K562 (cell line): ENCODE data around the gene CHCHD1. TPM values are rescaled to one million over a fixed set of nuclear protein-coding genes. Genes with fewer than 3 reads are reported as not detected.

ENCODE experiments used
- ATAC-seq: fragments of 200-7000 bp; cut with Tn5 transposase; 3 replicates; pipeline ENCODE4 v1.9.1; 2020; ENCODE audit warnings: moderate library complexity
- BruUV-seq: library from RNA; stranded (reverse); fragments of 400-500 nt; replicated peaks from 2 replicates; lab custom pipeline; 2021; lab: Mats Ljungman, UMichigan
- CTCF ChIA-PET: fragments of 300-600 bp; formaldehyde crosslinking; extraction: SDS; loops from one replicate; lab custom pipeline; 2021; ENCODE audit warnings: low intra/inter-chr PET ratio; lab: Yijun Ruan, JAX
- POLR2A ChIA-PET: fragments of 300-600, 350-650 bp; sonication (Branson Sonifier 250); formaldehyde crosslinking; extraction: SDS; loops from one replicate; lab custom pipeline; 2021; ENCODE audit warnings: antibody characterized with exemption, inconsistent platforms; lab: Yijun Ruan, JAX
- DNase-seq, 4 experiments: peaks; one replicate each; pipeline versions ENCODE4 v3.0.0 to v3.0.0-alpha.2; 2011 to 2018; ENCODE audit warnings: low spot score in 3 of 4, mixed read lengths in 3 of 4; ENCODE audit errors: extremely low read depth in 1 of 4
- FAIRE-seq: peaks from 2 replicates; lab custom pipeline; 2011; peaks lifted over from hg19 to GRCh38; lab: Jason Lieb, UNC
- H2AFZ ChIP-seq: 2 replicates; pipeline ENCODE4 v1.6.0; 2011; ENCODE audit warnings: low read depth, low read length, control low read depth, inconsistent platforms
- H3K27ac ChIP-seq: fragments of 200-600 bp; 3 replicates; pipeline ENCODE4 v1.8.0; 2011; ENCODE audit warnings: low read depth, mild to moderate bottlenecking, control low read depth, inconsistent platforms, low read length, moderate library complexity, mixed read lengths; ENCODE audit errors: extremely low read depth
- H3K27me3 ChIP-seq, 2 experiments: fragments of 300-600 bp in 1 of 2; 2 replicates in 1 of 2; 3 replicates in 1 of 2; pipeline versions ENCODE4 v1.6.0 to v1.8.0; 2011; ENCODE audit warnings: inconsistent platforms in 2 of 2, low read length in 2 of 2, mild to moderate bottlenecking in 1 of 2, mixed read lengths in 1 of 2, moderate library complexity in 1 of 2; ENCODE audit not compliant: control insufficient read depth in 2 of 2, insufficient read depth in 2 of 2
- H3K36me3 ChIP-seq: fragments of 300-600 bp; 3 replicates; pipeline ENCODE4 v1.8.0; 2011; ENCODE audit warnings: mild to moderate bottlenecking, low read length, inconsistent platforms; ENCODE audit not compliant: control insufficient read depth, insufficient read depth
- H3K4me1 ChIP-seq, 2 experiments: fragments of 200-600 bp in 1 of 2; replicated peaks in 1 of 2; 2 replicates in 1 of 2; 3 replicates in 1 of 2; pipeline versions ENCODE4 v1.5.1 to v1.8.0; 2011; ENCODE audit warnings: inconsistent platforms in 2 of 2, low read length in 2 of 2, mild to moderate bottlenecking in 1 of 2, mixed read lengths in 1 of 2, moderate library complexity in 1 of 2; ENCODE audit not compliant: control insufficient read depth in 2 of 2, insufficient read depth in 2 of 2
- H3K4me2 ChIP-seq: 2 replicates; pipeline ENCODE4 v1.6.1; 2011; ENCODE audit warnings: low read length, control low read depth, inconsistent platforms, mixed read lengths; ENCODE audit not compliant: insufficient read depth
- H3K4me3 ChIP-seq: fragments of 200-600 bp; sonication (generic), shearing (Covaris generic); 2 replicates; pipeline ENCODE4 v1.5.1; 2016; ENCODE audit warnings: control low read depth, inconsistent platforms
- H3K79me2 ChIP-seq: fragments of 200-600 bp; 3 replicates; pipeline ENCODE4 v1.8.0; 2011; ENCODE audit warnings: low read length, inconsistent platforms; ENCODE audit not compliant: control insufficient read depth, insufficient read depth
- H3K9ac ChIP-seq, 2 experiments: 2 replicates each; pipeline versions ENCODE4 v1.6.0 to v1.6.1; 2011; ENCODE audit warnings: low read depth in 2 of 2, low read length in 2 of 2, control low read depth in 1 of 2, inconsistent platforms in 1 of 2, mild to moderate bottlenecking in 1 of 2, mixed read lengths in 1 of 2; ENCODE audit not compliant: insufficient read depth in 1 of 2
- H3K9me1 ChIP-seq: one replicate; pipeline ENCODE4 v1.6.0; 2011; ENCODE audit warnings: inconsistent platforms, mild to moderate bottlenecking, low read length, moderate library complexity; ENCODE audit not compliant: control insufficient read depth, insufficient read depth
- H3K9me3 ChIP-seq: replicated peaks from 2 replicates; pipeline ENCODE4 v1.5.1; 2011; ENCODE audit warnings: low read depth, low read length, inconsistent platforms; ENCODE audit not compliant: control insufficient read depth, insufficient read depth
- H4K20me1 ChIP-seq: replicated peaks from 2 replicates; pipeline ENCODE4 v1.6.1; 2011; ENCODE audit warnings: low read length, inconsistent platforms, mixed read lengths; ENCODE audit not compliant: control insufficient read depth, insufficient read depth
- DDX20 ChIP-seq: fragments of 450-650 bp; IDR thresholded peaks from 2 replicates; pipeline ENCODE4 v1.6.1; 2016; ENCODE audit warnings: missing genetic modification characterization, low read depth, mild to moderate bottlenecking, missing compliant biosample characterization, moderate library complexity
- ELF1 ChIP-seq: fragments of 200-800 bp; sonication (Bioruptor generic); IDR thresholded peaks from 2 replicates; pipeline ENCODE4 v1.6.1; 2016; ENCODE audit warnings: missing genetic modification characterization, missing compliant biosample characterization
- GATAD2B ChIP-seq: fragments of 450-650 bp; IDR thresholded peaks from 2 replicates; pipeline ENCODE4 v1.6.1; 2017; ENCODE audit warnings: mild to moderate bottlenecking, borderline replicate concordance
- KAT8 ChIP-seq: fragments of 450-650 bp; IDR thresholded peaks from 2 replicates; pipeline ENCODE4 v1.6.1; 2016; ENCODE audit warnings: low read depth, mild to moderate bottlenecking
- VEZF1 ChIP-seq: fragments of 200-800 bp; sonication (Bioruptor generic); IDR thresholded peaks from 2 replicates; pipeline ENCODE4 v1.6.1; 2017; ENCODE audit warnings: missing genetic modification characterization, missing compliant biosample characterization
- ZC3H11A ChIP-seq: IDR thresholded peaks from 2 replicates; pipeline ENCODE4 v1.6.1; 2012; ENCODE audit warnings: low read depth, low read length, improper control_type of control experiment
- ZNF347 ChIP-seq: fragments of 450-650 bp; formaldehyde crosslinking; IDR thresholded peaks from 2 replicates; pipeline ENCODE4 v1.4.0; 2020; ENCODE audit warnings: low read depth, mild to moderate bottlenecking, moderate library complexity
- ZNF354B ChIP-seq: fragments of 250-450 bp; sonication (Bioruptor Pico); IDR thresholded peaks from 2 replicates; pipeline ENCODE4 v1.4.0; 2020
- ZNF668 ChIP-seq: fragments of 250-450 bp; sonication (Bioruptor Pico); IDR thresholded peaks from 2 replicates; pipeline ENCODE4 v1.8.0; 2022; ENCODE audit warnings: mild to moderate bottlenecking, inconsistent platforms
- WGBS: fragments of 100-300 bp; shearing (Covaris generic); methylation state at CpG from one replicate; pipeline ENCODE4 v1.1.6; 2016; ENCODE audit warnings: low coverage, mixed read lengths; ENCODE audit not compliant: insufficient coverage; ENCODE audit errors: missing lambda C conversion rate; 5-methylcytosine and 5-hydroxymethylcytosine counted together
- in situ Hi-C: fragments of 300-500 bp; cut with MboI; formaldehyde crosslinking; loops from 4 replicates; pipeline ENCODE4 v1.15.0; 2018; ENCODE audit warnings: inconsistent platforms, mixed read lengths
- intact Hi-C: fragments of 100-400 bp; cut with micrococcal nuclease; formaldehyde crosslinking; loops from 2 replicates; pipeline ENCODE4 v1.14.2; 2022
- polyA plus RNA-seq, 8 experiments: library from polyadenylated mRNA; depleted of rRNA in 4 of 8; stranded (reverse) in 5 of 8; unstranded in 3 of 8; fragments of >200 nt; fragmentation: Nextera tagmentation in 2 of 8; fragmentation: Illumina TruSeq in 1 of 8; extraction: Ambion mirVana in 2 of 8; extraction: Trizol in 1 of 8; gene quantifications; 2 replicates each; pipeline versions ENCODE4 v1.2.1 to v1.2.3, GENCODE V29; 2011 to 2014; ENCODE audit warnings: inconsistent platforms in 1 of 8, missing spikeins in 1 of 8
- total RNA-seq, 7 experiments: library from RNA; depleted of rRNA in 6 of 7; stranded (reverse); fragments of >200 nt in 6 of 7; fragmentation: Illumina TruSeq in 2 of 7; extraction: Trizol in 2 of 7; gene quantifications; 2 replicates each; pipeline versions ENCODE4 v1.2.1 to v1.2.3, GENCODE V29; 2011 to 2021; ENCODE audit warnings: low replicate concordance in 1 of 7
- TF ChIP-seq, protein P1 (sequence below), 3 experiments: fragments of 200-800 bp in 1 of 3; sonication (Bioruptor generic) in 1 of 3; sonication (generic) in 1 of 3; formaldehyde crosslinking in 1 of 3; IDR thresholded peaks; 2 replicates each; pipeline versions ENCODE4 v1.6.1 to v1.8.0; 2016 to 2022; ENCODE audit warnings: mild to moderate bottlenecking in 2 of 3, missing compliant biosample characterization in 2 of 3, missing genetic modification characterization in 2 of 3, missing genetic modification reagents in 1 of 3

The CHCHD1 gene
- total and polyA plus RNA-seq, 9 of the 15 experiments (the other 6 are each of a cell fraction or from before 2014, with no cell fraction given) = 52.9 to 126 (median 83.4) TPM

GRCh38 chr10:73781548-73781878, 335 bp upstream of the CHCHD1 start:
- no TSS peak for BruUV-seq
- peak overlapping the region; percentile 94 for H2AFZ ChIP-seq
- no peak for FAIRE-seq
- H3K9me1 ChIP-seq = no peaks in the 10 kb centered on the region
- intact Hi-C loops = loop anchor here (10.0 kb wide), 1 partner anchor 323 kb away; no protein-coding TSS in a partner anchor
- H3K79me2 ChIP-seq = peaks cover 88% of the 10 kb centered on the region
- 1% methylated on average over 14 of the region's 14 CpGs for WGBS
- peaks cover 44% of the 10 kb centered on the region for H3K36me3 ChIP-seq
- TF ChIP-seq, protein P1, sequence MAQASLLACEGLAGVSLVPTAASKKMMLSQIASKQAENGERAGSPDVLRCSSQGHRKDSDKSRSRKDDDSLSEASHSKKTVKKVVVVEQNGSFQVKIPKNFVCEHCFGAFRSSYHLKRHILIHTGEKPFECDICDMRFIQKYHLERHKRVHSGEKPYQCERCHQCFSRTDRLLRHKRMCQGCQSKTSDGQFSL (CRISPR knock-in tag; IDR thresholded peaks at IDR 0.05) = peak; percentile 0; the same call in 1 of the 2 replicates
- TF ChIP-seq, protein P1 (tag; IDR thresholded peaks at IDR 0.05) = 0 out of 4 replicates have a peak, but pooled peaks of 1 of the 2 experiments have one; percentile 53
- TF ChIP-seq DDX20 (tag) = no peak
- no peak for TF ChIP-seq KAT8
- TF ChIP-seq ZC3H11A = no peak
- no peak for TF ChIP-seq ZNF347 (CRISPR knock-in tag)
- TF ChIP-seq ZNF354B = no peak
- peak; percentile 24; the same call in 1 of the 2 replicates for TF ChIP-seq VEZF1 (CRISPR knock-in tag)
- 0 out of 2 replicates have a peak, but pooled peaks have one; percentile 15 for TF ChIP-seq GATAD2B
- TF ChIP-seq ZNF668 (CRISPR knock-in tag) = no peak
- TF ChIP-seq ELF1 (tag) = 0 out of 2 replicates have a peak, but pooled peaks have one; percentile 15
- H3K4me2 ChIP-seq = peak overlapping the region; percentile 96
- in situ Hi-C loops = no loop called here
- H4K20me1 ChIP-seq = no peaks in the 10 kb centered on the region; the same call in 1 of the 2 replicates
- ChIA-PET CTCF (no interaction called here), POLR2A (interaction anchor here (0.6 to 6.2 kb wide), 18 partner anchors 10 to 340 kb away, joined by 3 to 113 read pairs (median 4); a partner anchor contains a TSS)
- no peaks in the 10 kb centered on the region for H3K9me3 ChIP-seq
- peak overlapping the region; percentile 92 for H3K27ac ChIP-seq
- ATAC-seq = peak; percentile 24
- H3K27me3 ChIP-seq = no peaks in the 10 kb centered on the region
- H3K9ac ChIP-seq = peak overlapping the region; percentile 95 to 96
- H3K4me3 ChIP-seq = peak overlapping the region; percentile 81
- H3K4me1 ChIP-seq = peaks cover 14 to 30% of the 10 kb centered on the region in 2 experiments
- DNase-seq = no peak
